Mammary microvascular endothelial cell (primary cell): ENCODE measurements around the gene JMJD8. TPM values are rescaled to one million over a fixed set of nuclear protein-coding genes. Genes with fewer than 3 reads are reported as not detected.

Experiments
- total RNA-seq: library from RNA; depleted of rRNA; stranded (reverse); fragments of >200 nt; gene quantifications from 2 replicates; pipeline ENCODE4 v1.2.3, GENCODE V29; 2015

Gene JMJD8
- total RNA-seq = 71.3 and 89.9 TPM in 2 replicates

GRCh38 chr16:684071-684794 is at the start of gene JMJD8:
Gene JMJD8, minus strand, starts transcription at chr16:684334. Its CDS starts 15 bp downstream, at chr16:684319.

GRCh38 chr16:726438-727290 is 42.5 kb upstream of the JMJD8 start, which contains the start of the genes CCDC78 and HAGHL:
Gene CCDC78, minus strand, starts transcription at chr16:726443. Its CDS starts 76 bp downstream, at chr16:726367.
Gene HAGHL, plus strand, starts transcription at chr16:727106. Its CDS starts 404 bp downstream, at chr16:727510.

GRCh38 chr16:720990-721764 is 37.0 kb upstream of the JMJD8 start, which contains the start of gene ANTKMT:
Gene ANTKMT, plus strand, starts transcription at chr16:721146. Its CDS starts 129 bp downstream, at chr16:721275.

GRCh38 chr16:714558-715476 is 30.7 kb upstream of the JMJD8 start, which contains the start of gene METRN:
Gene METRN, plus strand, starts transcription at chr16:715118. Its CDS starts 172 bp downstream, at chr16:715290.

GRCh38 chr16:705431-706188 is 21.5 kb upstream of the JMJD8 start, which contains the start of gene FBXL16:
Gene FBXL16, minus strand, starts transcription at chr16:705801. Its CDS starts 8,396 bp downstream, at chr16:697405.

GRCh38 chr16:679814-680624 is 4.1 kb downstream of the JMJD8 start, which contains the start of gene STUB1:
Gene STUB1, plus strand, starts transcription at chr16:680410. Its CDS starts 116 bp downstream, at chr16:680526.

GRCh38 chr16:674968-675883 is 8.9 kb downstream of the JMJD8 start, which contains the start of gene RHBDL1:
Gene RHBDL1, plus strand, starts transcription at chr16:675671. Its CDS starts 120 bp downstream, at chr16:675791.

GRCh38 chr16:667780-668518 is 16.2 kb downstream of the JMJD8 start, which contains the start of gene RHOT2:
Gene RHOT2, plus strand, starts transcription at chr16:668132. Its CDS starts 68 bp downstream, at chr16:668200.

GRCh38 chr16:648781-649589 is 35.1 kb downstream of the JMJD8 start, which contains the start of gene WDR90:
Gene WDR90, plus strand, starts transcription at chr16:649365. Its CDS starts 52 bp downstream, at chr16:649417.

GRCh38 chr16:641326-642188 is 42.6 kb downstream of the JMJD8 start, which contains the start of gene MCRIP2:
Gene MCRIP2, plus strand, starts transcription at chr16:641828. Its CDS starts 164 bp downstream, at chr16:641992.

GRCh38 chr16:636206-637080 is 47.7 kb downstream of the JMJD8 start, which contains the start of gene METTL26:
Gene METTL26, minus strand, starts transcription at chr16:636305. Its CDS starts 15 bp downstream, at chr16:636290.

